ENCODE data around the gene ZNF423. TPM values are rescaled to one million over a fixed set of nuclear protein-coding genes. Genes with fewer than 3 reads are reported as not detected.

The ZNF423 gene
- total RNA-seq, 1 donor from 2014 or later, result 10.7 TPM

GRCh38 chr16:49600976-49601375, 254.9 kb downstream of the ZNF423 start:
- Histone ChIP-seq H3K27me3 (ENCODE audit: low read depth) (no peaks in the 10 kb centered on the region), H3K9me3 (no peaks in the 10 kb centered on the region), H3K4me3 (no peak overlapping the region), H3K4me1 (peaks cover 9% of the 10 kb centered on the region), H3K27ac (no peak overlapping the region), H3K36me3 (no peaks in the 10 kb centered on the region)
- DNase-seq, result no peak
- no peak for ATAC-seq
- TF ChIP-seq CTCF (IDR thresholded peaks at IDR 0.05), result no peak
- intact Hi-C loops (cut with DNase I), result no loop called here

DNA sequence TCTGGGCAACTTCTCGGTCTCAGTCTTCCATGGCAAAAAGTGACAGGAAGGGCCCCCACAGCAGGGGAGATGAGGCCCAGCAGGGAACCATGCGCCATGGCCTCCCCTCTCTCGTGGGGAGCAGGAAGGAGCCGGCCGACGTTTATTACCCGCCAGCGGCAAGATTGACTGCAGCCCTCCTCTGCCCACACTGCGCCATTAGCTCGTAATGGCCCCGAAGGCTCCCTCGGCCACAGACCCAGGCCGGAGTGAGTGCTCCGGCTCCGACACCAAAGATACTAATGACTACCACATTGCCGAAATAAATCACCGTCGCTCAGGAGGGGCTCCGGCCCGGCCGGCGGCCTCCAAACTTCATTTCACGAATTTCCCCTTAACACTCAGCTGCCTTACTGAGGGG, 255.4 kb downstream of the ZNF423 start:
- Histone ChIP-seq H3K27me3 (ENCODE audit: low read depth) (no peaks in the 10 kb centered on the region), H3K4me1 (peaks cover 13% of the 10 kb centered on the region), H3K4me3 (no peak overlapping the region), H3K27ac (no peak overlapping the region), H3K36me3 (no peaks in the 10 kb centered on the region), H3K9me3 (no peaks in the 10 kb centered on the region)
- no peak for TF ChIP-seq CTCF (IDR thresholded peaks at IDR 0.05)
- no peak for DNase-seq
- intact Hi-C loops (cut with DNase I), result no loop called here
- no peak for ATAC-seq

DNA sequence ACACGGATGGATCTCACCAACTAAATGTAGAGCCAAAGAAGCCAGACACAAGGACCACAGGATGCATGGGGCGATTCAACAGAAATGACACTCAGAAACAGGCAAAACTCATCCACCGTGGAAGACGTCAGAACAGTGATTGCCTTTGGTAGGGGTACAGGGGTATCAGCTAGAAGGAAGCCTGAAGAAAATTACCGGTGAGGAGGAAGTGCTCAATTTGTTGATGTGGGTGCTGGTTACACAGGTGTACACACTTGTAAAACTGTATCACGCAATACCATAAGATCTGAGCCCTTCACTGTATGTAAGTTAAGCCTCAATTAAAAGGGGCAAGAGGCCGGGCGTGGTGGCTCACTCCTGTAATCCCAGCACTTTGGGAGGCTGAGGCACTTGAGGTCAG, 256.2 kb downstream of the ZNF423 start:
- intact Hi-C loops (cut with DNase I), result no loop called here
- H3K4me1 ChIP-seq, result peaks cover 15% of the 10 kb centered on the region
- H3K27ac ChIP-seq, result no peak overlapping the region
- no peak for TF ChIP-seq CTCF (IDR thresholded peaks at IDR 0.05)
- no peaks in the 10 kb centered on the region for H3K27me3 ChIP-seq (ENCODE audit: low read depth)
- H3K9me3 ChIP-seq, result no peaks in the 10 kb centered on the region
- no peak overlapping the region for H3K4me3 ChIP-seq
- ATAC-seq (no peak), DNase-seq (no peak)
- no peaks in the 10 kb centered on the region for H3K36me3 ChIP-seq

DNA sequence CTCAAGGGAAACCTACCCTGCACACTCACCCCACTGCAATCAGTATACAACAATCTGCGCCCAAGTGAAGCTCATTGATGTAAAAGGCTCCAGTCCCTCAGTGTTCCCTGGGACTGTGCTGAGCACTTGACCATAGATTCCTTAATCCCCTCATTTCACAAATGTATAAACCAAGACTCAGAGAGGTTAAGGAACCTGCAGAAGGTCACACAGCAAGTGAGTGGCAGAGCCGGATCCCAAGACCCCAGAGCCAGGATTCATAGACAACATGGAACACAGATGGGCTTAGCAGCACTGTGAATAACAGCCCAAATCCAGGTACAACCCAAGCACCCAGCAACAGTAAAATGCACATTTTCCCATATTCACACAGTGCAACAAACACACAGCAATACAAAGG, 256.6 kb downstream of the ZNF423 start:
- Histone ChIP-seq H3K9me3 (no peaks in the 10 kb centered on the region), H3K27ac (no peak overlapping the region), H3K27me3 (ENCODE audit: low read depth) (no peaks in the 10 kb centered on the region), H3K36me3 (no peaks in the 10 kb centered on the region), H3K4me3 (no peak overlapping the region), H3K4me1 (peaks cover 15% of the 10 kb centered on the region)
- TF ChIP-seq CTCF (IDR thresholded peaks at IDR 0.05), result no peak
- DNase-seq, result no peak
- intact Hi-C loops (cut with DNase I), result no loop called here
- ATAC-seq, result no peak

GRCh38 chr16:49598383-49599170, 257.3 kb downstream of the ZNF423 start:
- H3K4me1 ChIP-seq, result peaks cover 15% of the 10 kb centered on the region
- no peak overlapping the region for H3K27ac ChIP-seq
- no peaks in the 10 kb centered on the region for H3K9me3 ChIP-seq
- DNase-seq (no peak), ATAC-seq (no peak)
- H3K4me3 ChIP-seq, result no peak overlapping the region
- intact Hi-C loops (cut with DNase I), result no loop called here
- no peak for TF ChIP-seq CTCF (IDR thresholded peaks at IDR 0.05)
- no peaks in the 10 kb centered on the region for H3K27me3 ChIP-seq (ENCODE audit: low read depth)
- H3K36me3 ChIP-seq, result no peaks in the 10 kb centered on the region
